IPS-18a (cell line): Measurements from ENCODE around the gene RPGR.

ENCODE experiments used
- H3K27ac ChIP-seq: one replicate; pipeline ENCODE4 v1.5.1; 2013; ENCODE audit warnings: low read length
- H3K27me3 ChIP-seq: one replicate; pipeline ENCODE4 v1.6.1; 2013; ENCODE audit warnings: mild to moderate bottlenecking, low read length; ENCODE audit not compliant: control insufficient read depth, insufficient read depth
- H3K36me3 ChIP-seq: one replicate; pipeline ENCODE4 v1.6.1; 2013; ENCODE audit warnings: low read depth, low read length; ENCODE audit not compliant: control insufficient read depth
- H3K4me1 ChIP-seq: one replicate; pipeline ENCODE4 v1.6.1; 2013; ENCODE audit warnings: low read depth, low read length; ENCODE audit not compliant: control insufficient read depth
- H3K4me3 ChIP-seq: one replicate; pipeline ENCODE4 v1.5.1; 2013; ENCODE audit warnings: low read length
- H3K9ac ChIP-seq: one replicate; pipeline ENCODE4 v1.6.1; 2013; ENCODE audit warnings: mild to moderate bottlenecking, low read length, moderate library complexity
- H3K9me3 ChIP-seq: one replicate; pipeline ENCODE4 v1.6.1; 2013; ENCODE audit warnings: low read depth, low read length; ENCODE audit not compliant: control insufficient read depth

Gene RPGR

DNA sequence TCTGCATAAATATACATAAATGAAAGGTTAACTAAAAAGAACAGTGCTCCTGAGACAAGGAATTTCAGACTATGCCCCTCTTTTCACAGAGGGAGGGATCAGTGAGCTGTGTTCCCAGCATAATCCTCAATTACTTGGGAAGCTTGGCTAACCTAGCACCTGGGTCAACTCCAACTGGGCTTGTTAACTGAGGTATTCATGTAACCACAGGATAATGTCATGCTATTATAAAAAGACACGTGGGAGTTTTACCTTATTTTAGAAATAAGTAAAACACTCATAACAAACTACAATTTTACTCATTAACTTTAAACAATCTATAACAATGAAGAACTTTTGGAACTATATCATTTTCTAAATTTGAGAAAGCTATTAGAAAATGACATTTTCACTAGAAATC is 48.6 kb downstream of the RPGR start:
- Histone ChIP-seq H3K9ac (no peak overlapping the region), H3K36me3 (no peaks in the 10 kb centered on the region), H3K4me1 (no peaks in the 10 kb centered on the region), H3K4me3 (no peak overlapping the region), H3K27me3 (no peaks in the 10 kb centered on the region), H3K27ac (no peak overlapping the region), H3K9me3 (peaks cover 3% of the 10 kb centered on the region)

DNA sequence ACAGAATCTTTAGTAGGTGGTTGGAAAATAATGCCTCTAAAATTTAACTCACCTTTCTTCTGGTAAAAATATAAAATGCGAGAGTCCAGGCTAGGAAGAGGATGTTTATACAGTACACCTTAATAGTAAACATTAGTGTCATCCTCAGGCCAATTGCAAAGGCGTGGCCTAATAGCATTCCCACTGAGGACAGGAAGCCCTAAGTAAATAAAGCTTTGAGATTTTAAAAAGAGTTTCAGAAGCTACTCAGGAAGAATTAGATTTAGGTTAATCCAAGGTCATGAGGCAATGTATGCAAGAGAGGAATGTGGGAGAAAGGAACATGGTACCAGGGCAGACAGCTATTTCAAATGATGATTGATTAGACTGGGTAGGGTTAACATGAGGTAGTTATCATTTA is 49.5 kb downstream of the RPGR start:
- no peak overlapping the region for H3K27ac ChIP-seq
- H3K27me3 ChIP-seq = no peaks in the 10 kb centered on the region
- no peak overlapping the region for H3K4me3 ChIP-seq
- peaks cover 3% of the 10 kb centered on the region for H3K9me3 ChIP-seq
- H3K36me3 ChIP-seq = no peaks in the 10 kb centered on the region
- H3K4me1 ChIP-seq = no peaks in the 10 kb centered on the region
- H3K9ac ChIP-seq = no peak overlapping the region

DNA sequence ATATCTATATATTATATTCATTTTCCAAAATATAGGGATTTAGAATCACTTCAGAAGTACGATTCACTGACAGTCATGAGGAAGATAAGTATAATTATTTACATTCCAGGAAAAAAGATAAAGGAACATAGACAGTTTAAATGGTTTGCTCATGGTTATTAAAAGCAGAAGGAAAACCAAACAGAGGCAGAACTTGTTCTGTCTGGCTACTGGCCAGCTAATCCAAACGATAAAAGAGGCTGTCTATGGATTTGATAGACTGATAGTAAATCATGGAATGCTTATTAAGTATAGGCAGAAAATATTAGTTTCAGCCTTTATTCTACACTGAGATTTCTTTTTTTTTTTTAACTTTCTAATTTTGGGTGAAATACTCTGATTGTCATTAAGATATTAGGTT is 50.2 kb downstream of the RPGR start:
- Histone ChIP-seq H3K36me3 (no peaks in the 10 kb centered on the region), H3K9me3 (peaks cover 3% of the 10 kb centered on the region), H3K4me3 (no peak overlapping the region), H3K4me1 (no peaks in the 10 kb centered on the region), H3K9ac (no peak overlapping the region), H3K27ac (no peak overlapping the region), H3K27me3 (no peaks in the 10 kb centered on the region)

DNA sequence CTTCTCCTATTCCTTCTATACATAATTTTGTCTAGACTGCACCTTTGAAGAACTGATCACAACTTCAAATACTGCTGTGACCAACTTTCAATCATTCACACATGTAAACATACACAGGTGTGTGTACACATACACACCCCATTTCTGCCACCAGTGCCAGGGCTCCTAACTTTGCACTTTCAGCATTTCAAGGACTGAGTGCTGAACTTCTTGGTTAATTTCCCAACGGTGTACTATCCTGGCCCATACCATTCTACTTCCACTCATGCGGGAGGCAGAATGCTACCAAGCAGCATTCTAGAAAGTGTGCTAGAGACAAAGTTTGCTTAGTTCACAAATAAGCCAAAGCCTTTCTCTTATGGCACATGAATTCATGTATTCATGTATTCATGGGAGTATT is 51.2 kb downstream of the RPGR start:
- H3K9ac ChIP-seq = no peak overlapping the region
- H3K9me3 ChIP-seq = peaks cover 3% of the 10 kb centered on the region
- no peak overlapping the region for H3K27ac ChIP-seq
- H3K4me3 ChIP-seq = no peak overlapping the region
- no peaks in the 10 kb centered on the region for H3K4me1 ChIP-seq
- H3K27me3 ChIP-seq = no peaks in the 10 kb centered on the region
- no peaks in the 10 kb centered on the region for H3K36me3 ChIP-seq

DNA sequence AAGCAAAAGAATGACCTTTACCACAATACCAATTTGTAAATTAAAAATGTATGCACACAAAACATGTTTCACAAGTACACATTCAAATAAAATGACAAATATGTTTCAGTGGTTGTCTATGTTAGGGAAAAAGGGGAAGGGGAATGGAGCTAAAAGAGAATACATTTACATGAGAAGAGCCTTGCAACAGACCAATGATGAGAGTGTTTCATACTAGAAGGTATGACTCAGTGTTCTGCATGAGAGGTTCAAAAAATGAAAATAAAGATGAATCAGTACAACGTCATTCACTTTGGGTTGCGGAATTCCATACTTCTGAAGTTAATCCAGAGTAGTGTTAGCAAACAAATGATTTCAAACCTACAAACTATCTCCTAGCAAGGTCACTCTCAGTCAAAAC is 51.7 kb downstream of the RPGR start:
- peaks cover 7% of the 10 kb centered on the region for H3K9me3 ChIP-seq
- no peak overlapping the region for H3K27ac ChIP-seq
- H3K4me1 ChIP-seq = no peaks in the 10 kb centered on the region
- H3K4me3 ChIP-seq = no peak overlapping the region
- H3K36me3 ChIP-seq = no peaks in the 10 kb centered on the region
- no peak overlapping the region for H3K9ac ChIP-seq
- no peaks in the 10 kb centered on the region for H3K27me3 ChIP-seq

DNA sequence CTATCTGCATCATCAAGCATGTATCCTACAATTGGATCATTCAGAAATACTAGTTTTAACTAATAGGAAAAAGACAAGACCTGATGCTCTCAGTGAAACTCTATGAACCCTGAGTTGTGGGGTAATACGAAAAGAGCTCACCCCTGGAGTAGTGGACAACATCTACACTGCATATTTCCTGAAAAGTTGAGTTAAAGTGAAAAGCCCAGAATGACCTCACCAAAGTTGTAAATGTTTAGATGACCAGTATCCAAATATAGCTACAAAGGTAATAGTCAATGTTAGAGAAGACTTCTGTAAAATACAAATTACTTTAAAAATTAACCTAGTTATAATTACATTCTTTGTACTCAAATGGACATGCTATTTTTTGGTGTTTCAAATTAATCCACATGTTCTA is 53.9 kb downstream of the RPGR start:
- H3K4me1 ChIP-seq = no peaks in the 10 kb centered on the region
- H3K27ac ChIP-seq = no peak overlapping the region
- no peak overlapping the region for H3K9ac ChIP-seq
- no peaks in the 10 kb centered on the region for H3K27me3 ChIP-seq
- no peaks in the 10 kb centered on the region for H3K36me3 ChIP-seq
- H3K9me3 ChIP-seq = peaks cover 8% of the 10 kb centered on the region
- no peak overlapping the region for H3K4me3 ChIP-seq

DNA sequence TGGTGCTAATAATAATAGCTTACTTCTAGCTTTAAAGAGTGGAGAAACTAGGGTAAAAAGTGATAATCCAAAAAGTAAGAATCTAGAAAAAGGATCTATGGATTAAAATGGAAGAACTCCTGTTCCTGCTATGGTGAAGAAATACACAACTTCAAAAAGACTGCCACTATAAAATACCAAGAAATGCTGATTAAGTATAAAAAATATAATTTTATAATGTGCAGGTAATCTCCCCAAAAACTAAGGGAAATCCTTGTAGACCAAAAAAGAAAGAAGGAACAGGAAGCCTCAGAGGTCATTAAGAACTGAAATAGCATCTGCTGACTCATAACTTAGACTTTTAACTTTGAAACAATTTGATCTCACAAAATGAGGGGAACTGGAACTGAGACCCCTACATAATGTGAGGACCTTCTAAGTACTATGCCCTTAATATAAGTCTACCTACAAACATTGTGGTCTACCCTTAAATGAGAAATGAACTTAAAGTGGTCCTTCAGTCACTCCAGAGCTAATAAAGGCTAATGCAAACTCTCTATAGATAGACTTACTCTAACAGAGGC is 56.1 kb downstream of the RPGR start:
- H3K27me3 ChIP-seq = no peaks in the 10 kb centered on the region
- no peaks in the 10 kb centered on the region for H3K4me1 ChIP-seq
- no peak overlapping the region for H3K9ac ChIP-seq
- H3K4me3 ChIP-seq = no peak overlapping the region
- peaks cover 14% of the 10 kb centered on the region for H3K9me3 ChIP-seq
- no peak overlapping the region for H3K27ac ChIP-seq
- H3K36me3 ChIP-seq = no peaks in the 10 kb centered on the region

DNA sequence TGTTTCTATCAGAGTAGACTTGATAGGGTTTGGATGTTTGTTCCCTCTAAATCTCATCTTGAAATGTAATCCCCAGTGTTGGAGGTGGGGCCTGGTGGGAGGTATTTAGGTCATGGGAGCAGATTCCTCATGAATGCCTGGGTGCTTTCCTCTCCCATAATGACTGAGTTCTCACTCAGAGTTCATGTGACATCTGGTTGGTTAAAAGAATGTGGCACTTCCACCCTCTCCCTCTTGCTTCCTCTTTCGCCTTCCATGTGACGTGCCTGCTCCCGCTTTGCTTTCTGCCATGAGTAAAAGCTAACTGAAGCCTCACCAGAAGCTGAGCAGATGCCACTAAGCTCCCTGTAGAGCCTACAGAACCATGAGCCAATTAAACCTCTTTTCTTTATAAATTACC is 59.3 kb downstream of the RPGR start:
- no peaks in the 10 kb centered on the region for H3K27me3 ChIP-seq
- no peaks in the 10 kb centered on the region for H3K4me1 ChIP-seq

DNA sequence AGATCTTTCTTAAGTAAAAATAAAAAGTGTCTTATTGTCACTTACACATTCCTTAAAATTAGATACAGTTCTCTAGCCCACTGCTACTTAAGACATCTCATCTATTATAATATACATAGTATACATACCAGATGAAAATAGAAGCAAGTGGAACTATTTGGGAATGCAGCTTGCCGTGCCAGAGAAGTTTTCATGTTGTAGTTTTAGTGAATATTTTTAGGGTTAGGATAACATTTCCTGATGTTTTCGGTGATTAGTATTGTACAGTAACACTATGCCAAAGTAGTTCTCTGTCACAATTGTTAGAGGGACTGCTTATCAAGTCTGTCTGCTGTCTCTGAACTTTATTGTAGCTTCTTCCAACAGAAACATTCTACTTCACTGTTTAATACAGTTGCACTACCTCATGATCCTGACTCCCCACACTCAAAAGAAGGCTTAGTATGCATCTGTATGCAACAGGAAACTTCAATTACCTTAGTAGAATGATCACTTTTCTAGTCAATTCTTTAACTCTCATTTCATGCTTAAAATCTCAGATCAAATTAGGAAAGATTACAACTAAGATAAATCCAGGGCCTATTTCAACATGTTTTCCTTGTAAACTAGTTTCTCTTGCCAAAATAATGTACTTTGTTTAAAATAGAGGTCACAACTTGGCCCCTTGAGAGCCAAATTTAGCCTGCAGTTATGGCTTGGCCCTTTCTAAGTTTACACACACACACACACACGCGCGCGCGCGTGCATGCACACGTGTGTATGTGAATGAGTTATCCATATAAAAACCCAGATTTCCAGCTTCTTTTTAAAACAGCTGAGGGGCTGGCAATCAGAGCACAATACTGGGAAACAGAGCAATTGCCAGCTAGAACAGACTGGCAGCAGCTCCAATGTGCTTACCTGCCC is 64.3 kb downstream of the RPGR start:
- H3K9ac ChIP-seq = no peak overlapping the region
- peaks cover 14% of the 10 kb centered on the region for H3K9me3 ChIP-seq
- no peak overlapping the region for H3K4me3 ChIP-seq
- no peaks in the 10 kb centered on the region for H3K27me3 ChIP-seq
- no peaks in the 10 kb centered on the region for H3K4me1 ChIP-seq
- no peak overlapping the region for H3K27ac ChIP-seq
- H3K36me3 ChIP-seq = no peaks in the 10 kb centered on the region

More for the DNA sequence above, 59.3 kb downstream of the RPGR start:
- Histone ChIP-seq H3K36me3 (no peaks in the 10 kb centered on the region), H3K9me3 (peaks cover 14% of the 10 kb centered on the region), H3K9ac (no peak overlapping the region), H3K27ac (no peak overlapping the region), H3K4me3 (no peak overlapping the region)

DNA sequence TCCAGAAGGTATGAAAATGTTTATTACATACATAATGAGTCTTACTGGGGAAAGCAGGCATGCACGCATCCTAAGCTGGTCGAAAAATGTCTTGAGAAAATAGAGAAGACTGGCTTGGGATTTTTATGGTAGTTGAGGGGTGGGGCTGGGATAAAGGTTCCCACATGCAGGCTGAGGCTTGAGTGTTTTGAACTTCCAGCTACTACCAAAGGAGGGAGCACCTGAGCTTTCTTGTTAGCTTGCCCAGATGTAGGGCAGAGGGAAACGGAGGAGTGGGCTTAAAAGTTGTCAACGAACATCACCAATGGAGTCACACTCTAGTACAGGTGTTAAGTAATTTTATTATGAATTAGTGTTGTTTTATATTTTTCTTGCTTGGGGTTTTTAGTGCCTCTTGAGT is 67.1 kb downstream of the RPGR start:
- peaks cover 11% of the 10 kb centered on the region for H3K9me3 ChIP-seq
- no peak overlapping the region for H3K4me3 ChIP-seq
- no peak overlapping the region for H3K27ac ChIP-seq

DNA sequence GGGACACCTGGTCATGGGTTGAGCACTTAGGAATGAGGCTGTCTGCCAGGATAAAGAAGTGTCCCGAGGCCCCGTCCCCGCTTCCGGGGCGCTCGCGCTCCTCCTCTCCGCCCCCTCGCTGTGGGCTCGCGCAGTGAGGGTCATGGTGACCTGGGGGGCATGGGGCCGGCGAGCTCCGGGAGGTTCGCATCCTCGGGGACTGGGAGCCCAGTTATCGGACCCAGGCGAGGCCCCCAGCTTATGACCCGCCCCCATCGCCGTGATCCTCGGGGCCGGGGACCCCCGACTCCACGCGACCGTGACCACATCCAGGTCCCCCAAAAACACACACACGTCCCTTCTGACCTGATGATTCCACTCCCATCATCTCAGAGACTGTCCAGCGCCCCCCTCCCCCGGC is 71.3 kb downstream of the RPGR start:
- Histone ChIP-seq H3K27me3 (no peaks in the 10 kb centered on the region), H3K4me3 (no peak overlapping the region), H3K9ac (no peak overlapping the region), H3K27ac (no peak overlapping the region), H3K4me1 (no peaks in the 10 kb centered on the region), H3K9me3 (peaks cover 15% of the 10 kb centered on the region), H3K36me3 (no peaks in the 10 kb centered on the region)

More for the DNA sequence above, 67.1 kb downstream of the RPGR start:
- no peaks in the 10 kb centered on the region for H3K36me3 ChIP-seq
- H3K9ac ChIP-seq = no peak overlapping the region
- H3K4me1 ChIP-seq = no peaks in the 10 kb centered on the region
- no peaks in the 10 kb centered on the region for H3K27me3 ChIP-seq

DNA sequence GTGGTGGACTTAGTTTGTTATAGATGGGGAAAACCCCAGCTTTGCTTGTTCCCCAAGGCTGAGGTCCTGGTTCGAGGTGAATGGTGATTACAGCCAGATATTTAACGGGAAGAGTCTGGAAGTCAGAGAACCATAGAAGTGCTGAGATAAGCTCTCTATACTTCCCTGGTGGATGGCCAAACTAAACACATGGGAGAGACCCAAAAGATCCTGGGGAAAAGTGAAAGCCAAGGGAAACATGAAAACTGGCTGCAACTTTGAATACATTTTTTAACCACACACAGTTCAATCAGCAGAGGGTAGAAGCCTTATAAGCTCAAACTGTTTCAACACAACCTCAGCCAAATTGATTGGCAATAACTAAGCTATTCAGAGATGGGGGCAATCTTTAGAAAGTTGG is 77.3 kb downstream of the RPGR start:
- Histone ChIP-seq H3K9me3 (peaks cover 12% of the 10 kb centered on the region), H3K36me3 (no peaks in the 10 kb centered on the region), H3K4me1 (no peaks in the 10 kb centered on the region), H3K27me3 (no peaks in the 10 kb centered on the region), H3K9ac (no peak overlapping the region), H3K27ac (no peak overlapping the region), H3K4me3 (no peak overlapping the region)
